ENCODE data around the gene SLC35E4.
A peak's percentile ranks its signal among the peaks of the same experiment; 100 is the strongest.
"Not testable (repeated sequence)": the region's sequence is repeated elsewhere in the genome, so short reads cannot be mapped to it uniquely, and the experiment has no call there.

Gene SLC35E4

GRCh38 chr22:30635273-30636225, at the start of gene SLC35E4:
TSS of gene SLC35E4 (plus strand) at chr22:30635781. CDS start at chr22:30636451, 670 bp downstream.
- H3K4me3 ChIP-seq (ENCODE audit: low read depth, low read length) = peak within 1 kb of the TSS; percentile 66
- H3K36me3 ChIP-seq (ENCODE audit: control insufficient read depth, insufficient read depth, low read length) = no peaks in the 10 kb centered on the region
- H3K27me3 ChIP-seq (ENCODE audit: control insufficient read depth, insufficient read depth, low read length) = peaks cover 7% of the 10 kb centered on the region; the same call in 1 of the 2 replicates
- peaks cover 13% of the 10 kb centered on the region for H3K4me1 ChIP-seq (ENCODE audit: control insufficient read depth, insufficient read depth, low read length)
- H3K9ac ChIP-seq (ENCODE audit: low read length) = peak within 1 kb of the TSS; percentile 64
- no peak within 1 kb of the TSS for H3K27ac ChIP-seq (ENCODE audit: low read depth, low read length)
- H3K9me3 ChIP-seq (ENCODE audit: control insufficient read depth, insufficient read depth, low read depth, low read length) = peaks cover 2% of the 10 kb centered on the region; the same call in 1 of the 2 replicates

- Histone ChIP-seq H3K36me3 (ENCODE audit: control insufficient read depth, insufficient read depth, low read length) (peaks cover 86% of the 10 kb centered on the region), H3K9me3 (ENCODE audit: control insufficient read depth, insufficient read depth, low read depth, low read length) (no peaks in the 10 kb centered on the region), H3K27ac (ENCODE audit: low read depth, low read length) (no peak overlapping the region), H3K4me3 (ENCODE audit: low read depth, low read length) (no peak overlapping the region), H3K9ac (ENCODE audit: low read length) (no peak overlapping the region), H3K4me1 (ENCODE audit: control insufficient read depth, insufficient read depth, low read length) (peaks cover 3% of the 10 kb centered on the region; the same call in 1 of the 2 replicates), H3K27me3 (ENCODE audit: control insufficient read depth, insufficient read depth, low read length) (no peaks in the 10 kb centered on the region)
Measured at GRCh38 chr22:30586414-30586813, 49.2 kb upstream of the SLC35E4 start.

GRCh38 chr22:30591191-30591587, 44.4 kb upstream of the SLC35E4 start:
- Histone ChIP-seq H3K9ac (ENCODE audit: low read length) (peak overlapping the region; percentile 96), H3K27ac (ENCODE audit: low read depth, low read length) (peak overlapping the region; percentile 93; the same call in 1 of the 2 replicates), H3K9me3 (ENCODE audit: control insufficient read depth, insufficient read depth, low read depth, low read length) (no peaks in the 10 kb centered on the region), H3K4me3 (ENCODE audit: low read depth, low read length) (peak overlapping the region; percentile 78), H3K4me1 (ENCODE audit: control insufficient read depth, insufficient read depth, low read length) (peaks cover 3% of the 10 kb centered on the region; the same call in 1 of the 2 replicates), H3K27me3 (ENCODE audit: control insufficient read depth, insufficient read depth, low read length) (peaks cover 8% of the 10 kb centered on the region), H3K36me3 (ENCODE audit: control insufficient read depth, insufficient read depth, low read length) (peaks cover 39% of the 10 kb centered on the region)

GRCh38 chr22:30591588-30592359, 43.8 kb upstream of the SLC35E4 start, which contains the start of gene PES1:
TSS of gene PES1 (minus strand) at chr22:30591910. CDS start at chr22:30591833, 77 bp downstream.
- peak within 1 kb of the TSS; percentile 78 for H3K4me3 ChIP-seq (ENCODE audit: low read depth, low read length)
- peaks cover 3% of the 10 kb centered on the region; the same call in 1 of the 2 replicates for H3K4me1 ChIP-seq (ENCODE audit: control insufficient read depth, insufficient read depth, low read length)
- peaks cover 8% of the 10 kb centered on the region for H3K27me3 ChIP-seq (ENCODE audit: control insufficient read depth, insufficient read depth, low read length)
- no peaks in the 10 kb centered on the region for H3K9me3 ChIP-seq (ENCODE audit: control insufficient read depth, insufficient read depth, low read depth, low read length)
- H3K27ac ChIP-seq (ENCODE audit: low read depth, low read length) = peak within 1 kb of the TSS; percentile 93
- H3K36me3 ChIP-seq (ENCODE audit: control insufficient read depth, insufficient read depth, low read length) = peaks cover 34% of the 10 kb centered on the region
- peak within 1 kb of the TSS; percentile 96 for H3K9ac ChIP-seq (ENCODE audit: low read length)

GRCh38 chr22:30592360-30592713, 43.2 kb upstream of the SLC35E4 start:
- H3K4me3 ChIP-seq (ENCODE audit: low read depth, low read length); H3K27ac ChIP-seq (ENCODE audit: low read depth, low read length); H3K27me3 ChIP-seq (ENCODE audit: control insufficient read depth, insufficient read depth, low read length); H3K9ac ChIP-seq (ENCODE audit: low read length); H3K9me3 ChIP-seq (ENCODE audit: control insufficient read depth, insufficient read depth, low read depth, low read length); H3K4me1 ChIP-seq (ENCODE audit: control insufficient read depth, insufficient read depth, low read length): not testable (repeated sequence)
- peaks cover 28% of the 10 kb centered on the region for H3K36me3 ChIP-seq (ENCODE audit: control insufficient read depth, insufficient read depth, low read length)

GRCh38 chr22:30596199-30596598, 39.4 kb upstream of the SLC35E4 start:
- Histone ChIP-seq H3K27ac (ENCODE audit: low read depth, low read length) (no peak overlapping the region), H3K9ac (ENCODE audit: low read length) (no peak overlapping the region), H3K4me3 (ENCODE audit: low read depth, low read length) (no peak overlapping the region; the same call in 1 of the 2 replicates), H3K36me3 (ENCODE audit: control insufficient read depth, insufficient read depth, low read length) (no peaks in the 10 kb centered on the region), H3K4me1 (ENCODE audit: control insufficient read depth, insufficient read depth, low read length) (no peaks in the 10 kb centered on the region), H3K9me3 (ENCODE audit: control insufficient read depth, insufficient read depth, low read depth, low read length) (peaks cover 5% of the 10 kb centered on the region; the same call in 1 of the 2 replicates), H3K27me3 (ENCODE audit: control insufficient read depth, insufficient read depth, low read length) (peaks cover 8% of the 10 kb centered on the region)

GRCh38 chr22:30596886-30597285, 38.7 kb upstream of the SLC35E4 start:
- Histone ChIP-seq H3K27ac (ENCODE audit: low read depth, low read length) (no peak overlapping the region), H3K9ac (ENCODE audit: low read length) (no peak overlapping the region), H3K4me1 (ENCODE audit: control insufficient read depth, insufficient read depth, low read length) (no peaks in the 10 kb centered on the region), H3K27me3 (ENCODE audit: control insufficient read depth, insufficient read depth, low read length) (peaks cover 8% of the 10 kb centered on the region), H3K4me3 (ENCODE audit: low read depth, low read length) (no peak overlapping the region), H3K36me3 (ENCODE audit: control insufficient read depth, insufficient read depth, low read length) (no peaks in the 10 kb centered on the region), H3K9me3 (ENCODE audit: control insufficient read depth, insufficient read depth, low read depth, low read length) (peaks cover 5% of the 10 kb centered on the region; the same call in 1 of the 2 replicates)

GRCh38 chr22:30598986-30599385, 36.6 kb upstream of the SLC35E4 start:
- Histone ChIP-seq H3K27me3 (ENCODE audit: control insufficient read depth, insufficient read depth, low read length) (peaks cover under 1% of the 10 kb centered on the region), H3K36me3 (ENCODE audit: control insufficient read depth, insufficient read depth, low read length) (no peaks in the 10 kb centered on the region), H3K4me1 (ENCODE audit: control insufficient read depth, insufficient read depth, low read length) (no peaks in the 10 kb centered on the region), H3K27ac (ENCODE audit: low read depth, low read length) (no peak overlapping the region), H3K4me3 (ENCODE audit: low read depth, low read length) (no peak overlapping the region), H3K9me3 (ENCODE audit: control insufficient read depth, insufficient read depth, low read depth, low read length) (peaks cover 5% of the 10 kb centered on the region; the same call in 1 of the 2 replicates), H3K9ac (ENCODE audit: low read length) (no peak overlapping the region)

GRCh38 chr22:30600921-30601320, 34.7 kb upstream of the SLC35E4 start:
- Histone ChIP-seq H3K9ac (ENCODE audit: low read length) (no peak overlapping the region), H3K27me3 (ENCODE audit: control insufficient read depth, insufficient read depth, low read length) (no peaks in the 10 kb centered on the region), H3K4me1 (ENCODE audit: control insufficient read depth, insufficient read depth, low read length) (peaks cover 8% of the 10 kb centered on the region), H3K4me3 (ENCODE audit: low read depth, low read length) (no peak overlapping the region), H3K36me3 (ENCODE audit: control insufficient read depth, insufficient read depth, low read length) (no peaks in the 10 kb centered on the region), H3K27ac (ENCODE audit: low read depth, low read length) (no peak overlapping the region), H3K9me3 (ENCODE audit: control insufficient read depth, insufficient read depth, low read depth, low read length) (peaks cover 5% of the 10 kb centered on the region; the same call in 1 of the 2 replicates)

- no peaks in the 10 kb centered on the region for H3K27me3 ChIP-seq (ENCODE audit: control insufficient read depth, insufficient read depth, low read length)
- H3K4me1 ChIP-seq (ENCODE audit: control insufficient read depth, insufficient read depth, low read length) = peaks cover 12% of the 10 kb centered on the region
- no peak overlapping the region for H3K4me3 ChIP-seq (ENCODE audit: low read depth, low read length)
- peaks cover 5% of the 10 kb centered on the region; the same call in 1 of the 2 replicates for H3K9me3 ChIP-seq (ENCODE audit: control insufficient read depth, insufficient read depth, low read depth, low read length)
- no peak overlapping the region for H3K27ac ChIP-seq (ENCODE audit: low read depth, low read length)
- no peaks in the 10 kb centered on the region for H3K36me3 ChIP-seq (ENCODE audit: control insufficient read depth, insufficient read depth, low read length)
- H3K9ac ChIP-seq (ENCODE audit: low read length) = no peak overlapping the region
Measured at GRCh38 chr22:30601464-30601863, 34.1 kb upstream of the SLC35E4 start.
